Left ventricle myocardium superior (tissue), 1 donor: ENCODE data around the gene MTCL1. TPM values are rescaled to one million over a fixed set of nuclear protein-coding genes. Genes with fewer than 3 reads are reported as not detected.
A peak's percentile ranks its signal among the peaks of the same experiment; 100 is the strongest.

Experiments used
- ATAC-seq: fragments of 200-7000 bp; cut with Tn5 transposase; one replicate; pipeline ENCODE4 v1.9.1; 2020; ENCODE audit warnings: mild to moderate bottlenecking, moderate library complexity
- DNase-seq: peaks from one replicate; pipeline ENCODE4 v3.0.0-alpha.2; 2020
- intact Hi-C: fragments of 100-400 bp; cut with micrococcal nuclease; formaldehyde crosslinking; loops from one replicate; pipeline ENCODE4 v1.11.0; 2022
- total RNA-seq: library from RNA; stranded (reverse); fragmentation: NEBNext Ultra II Directional; extraction: Animal tissue kit (Norgen Biotek cat#: 25700); gene quantifications from one replicate; pipeline ENCODE4 v1.2.1, GENCODE V29; 2021
- donor health status: DM: no; HTN: yes; CAD: no; lungs with severe emphysema.

The MTCL1 gene
- total RNA-seq, 1 donor from 2014 or later = 6.7 TPM

GRCh38 chr18:8816816-8817215 lies 111.5 kb downstream of the MTCL1 start:
- DNase-seq (no peak), ATAC-seq (peak; percentile 96)
- intact Hi-C loops = no loop called here

DNA sequence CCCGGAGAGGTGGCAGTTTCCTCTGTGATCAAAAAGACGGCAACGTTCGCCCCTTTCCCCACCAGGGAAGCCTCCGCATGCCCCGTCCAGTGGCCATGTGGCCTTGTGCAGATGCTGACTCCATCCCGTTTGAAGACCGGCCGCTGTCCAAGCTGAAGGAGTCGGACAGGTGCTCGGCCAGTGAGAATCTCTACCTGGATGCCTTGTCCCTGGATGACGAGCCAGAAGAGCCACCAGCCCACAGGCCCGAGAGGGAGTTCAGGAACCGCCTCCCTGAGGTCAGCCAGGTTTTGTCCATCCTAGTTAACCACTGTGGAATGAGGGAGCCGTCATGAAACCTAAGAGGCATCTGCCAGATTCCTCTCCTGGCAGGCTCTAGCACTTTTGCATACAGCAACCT lies 113.6 kb downstream of the MTCL1 start:
- ATAC-seq (no peak), DNase-seq (no peak)

GRCh38 chr18:8820396-8821082 lies 115.2 kb downstream of the MTCL1 start:
- ATAC-seq (no peak), DNase-seq (no peak)
- intact Hi-C loops = no loop called here

More for the DNA sequence above, 113.6 kb downstream of the MTCL1 start:
- intact Hi-C loops = no loop called here

GRCh38 chr18:8821083-8821465 lies 115.7 kb downstream of the MTCL1 start:
- intact Hi-C loops = no loop called here
- DNase-seq = no peak
- no peak for ATAC-seq

DNA sequence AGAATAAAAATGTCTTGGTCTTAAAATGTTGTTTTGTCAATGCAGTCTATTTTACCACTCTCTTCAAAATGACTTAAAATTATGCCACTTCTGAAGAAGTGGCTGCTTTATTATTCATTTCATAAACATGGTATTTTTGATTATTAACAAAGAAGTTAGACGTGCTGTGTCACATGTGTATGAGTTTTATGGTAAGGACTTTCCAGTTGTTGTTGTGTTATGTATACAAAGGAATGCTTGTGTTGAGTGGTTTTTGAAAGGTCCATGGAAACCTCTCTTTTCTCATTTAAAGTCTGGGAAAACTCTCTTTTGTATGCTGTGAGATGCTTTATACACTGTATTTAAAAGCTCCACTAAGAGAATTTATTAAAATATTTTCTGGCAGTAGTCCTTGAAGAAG lies 116.2 kb downstream of the MTCL1 start:
- intact Hi-C loops = no loop called here
- no peak for DNase-seq
- ATAC-seq = no peak

GRCh38 chr18:8822643-8823042 lies 117.3 kb downstream of the MTCL1 start:
- intact Hi-C loops = no loop called here
- DNase-seq (no peak), ATAC-seq (no peak)

- intact Hi-C loops = no loop called here
- ATAC-seq (peak; percentile 36), DNase-seq (no peak)
Observed at GRCh38 chr18:8823530-8823929, 118.2 kb downstream of the MTCL1 start.

GRCh38 chr18:8824846-8825245 lies 119.5 kb downstream of the MTCL1 start:
- DNase-seq (no peak), ATAC-seq (no peak)
- intact Hi-C loops = no loop called here

DNA sequence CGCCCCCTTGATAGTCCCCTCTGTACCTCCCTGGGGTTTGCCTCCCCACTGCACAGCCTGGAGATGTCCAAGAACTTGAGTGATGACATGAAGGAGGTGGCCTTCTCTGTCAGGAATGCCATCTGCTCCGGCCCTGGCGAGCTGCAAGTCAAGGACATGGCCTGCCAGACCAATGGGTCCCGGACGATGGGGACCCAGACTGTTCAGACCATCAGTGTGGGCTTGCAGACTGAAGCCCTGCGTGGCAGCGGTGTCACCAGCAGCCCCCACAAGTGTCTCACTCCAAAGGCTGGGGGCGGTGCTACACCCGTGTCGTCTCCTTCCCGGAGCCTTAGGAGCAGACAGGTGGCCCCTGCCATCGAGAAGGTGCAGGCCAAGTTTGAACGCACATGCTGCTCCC lies 119.9 kb downstream of the MTCL1 start:
- no peak for ATAC-seq
- no peak for DNase-seq
- intact Hi-C loops = no loop called here

- intact Hi-C loops = no loop called here
- ATAC-seq (no peak), DNase-seq (no peak)
Observed at GRCh38 chr18:8825729-8826375, 120.5 kb downstream of the MTCL1 start.

- no peak for ATAC-seq
- no peak for DNase-seq
- intact Hi-C loops = no loop called here
Observed at GRCh38 chr18:8826514-8826913, 121.2 kb downstream of the MTCL1 start.

GRCh38 chr18:8826971-8827370 lies 121.6 kb downstream of the MTCL1 start:
- intact Hi-C loops = no loop called here
- ATAC-seq = no peak
- DNase-seq = no peak

- intact Hi-C loops = no loop called here
- no peak for DNase-seq
- peak; percentile 55 for ATAC-seq
Observed at GRCh38 chr18:8828300-8828699, 122.9 kb downstream of the MTCL1 start.

DNA sequence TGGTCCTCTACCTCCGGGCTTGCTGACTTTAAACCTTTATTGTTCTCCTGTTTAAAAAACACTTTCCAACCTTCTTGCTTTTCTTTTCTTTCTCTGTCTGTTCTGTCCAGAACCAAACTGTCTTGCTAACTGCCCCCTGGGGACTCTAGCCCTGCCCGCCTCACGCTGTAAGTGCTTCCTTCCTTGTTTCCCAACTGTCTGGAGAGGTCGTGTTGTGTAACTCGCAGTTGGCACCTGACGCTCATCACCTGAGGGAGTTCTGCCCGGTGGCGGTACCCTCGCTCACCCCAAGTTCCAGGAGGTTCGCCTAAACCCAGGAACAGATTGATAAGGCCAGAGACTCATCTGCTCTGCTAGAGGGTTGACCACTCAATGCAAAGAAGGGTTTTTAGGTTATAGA lies 123.4 kb downstream of the MTCL1 start:
- DNase-seq = no peak
- ATAC-seq = no peak
- intact Hi-C loops = no loop called here

DNA sequence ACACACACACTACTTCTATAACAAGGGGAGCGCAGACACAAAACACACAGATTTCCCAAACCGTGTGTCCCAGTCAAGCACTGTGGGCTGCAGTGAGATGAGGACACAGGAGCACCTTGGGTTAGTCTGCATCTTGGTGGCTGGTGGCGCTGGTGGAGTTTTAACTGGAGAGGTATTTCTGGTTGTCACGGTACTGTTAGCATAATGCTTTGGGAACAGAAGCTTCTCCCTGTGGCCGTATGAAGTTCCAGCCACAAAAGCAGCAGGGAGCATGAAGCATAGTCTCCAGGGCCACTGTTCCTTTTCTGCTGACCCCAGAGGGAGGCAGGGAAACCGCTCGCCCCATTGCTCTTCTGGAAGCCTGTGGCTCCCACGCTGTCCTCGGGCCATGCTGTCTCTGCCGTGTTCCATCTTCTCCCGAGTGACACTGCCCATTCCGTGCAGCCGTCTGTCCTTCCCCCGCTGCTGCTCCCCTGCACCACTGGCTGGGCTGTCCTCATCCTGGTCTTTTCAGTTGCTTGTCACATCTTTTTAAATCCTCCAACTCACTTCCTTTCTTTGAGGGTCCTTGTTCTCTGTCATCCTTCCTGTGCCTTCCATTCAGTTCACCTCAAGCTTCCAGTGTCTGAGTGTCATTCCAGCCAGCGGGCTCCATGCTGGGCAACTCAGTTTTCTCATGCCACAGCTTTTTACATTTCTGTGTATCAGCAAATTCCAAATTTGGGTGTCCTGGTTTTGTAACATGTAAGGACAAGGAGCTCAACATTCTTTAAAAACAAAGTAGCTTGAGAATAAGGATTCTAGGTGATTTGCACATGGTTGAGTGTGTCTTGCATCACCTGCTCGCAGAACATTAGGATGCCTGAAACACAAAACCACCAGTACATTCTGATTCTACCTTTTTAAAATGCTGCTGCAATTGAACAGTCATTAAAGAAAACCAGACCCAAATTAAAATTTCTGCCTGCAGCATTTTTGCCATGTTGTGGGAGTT lies 125.0 kb downstream of the MTCL1 start:
- intact Hi-C loops = no loop called here
- DNase-seq (no peak), ATAC-seq (no peak)

- intact Hi-C loops = no loop called here
- ATAC-seq = no peak
Observed at GRCh38 chr18:8831112-8831511, 125.8 kb downstream of the MTCL1 start.

GRCh38 chr18:8831531-8831930 lies 126.2 kb downstream of the MTCL1 start:
- DNase-seq (no peak), ATAC-seq (no peak)
- intact Hi-C loops = no loop called here

More at GRCh38 chr18:8831112-8831511, 125.8 kb downstream of the MTCL1 start:
- DNase-seq = no peak

GRCh38 chr18:8833480-8833879 lies 128.1 kb downstream of the MTCL1 start:
- ATAC-seq (no peak), DNase-seq (no peak)
- intact Hi-C loops = no loop called here

DNA sequence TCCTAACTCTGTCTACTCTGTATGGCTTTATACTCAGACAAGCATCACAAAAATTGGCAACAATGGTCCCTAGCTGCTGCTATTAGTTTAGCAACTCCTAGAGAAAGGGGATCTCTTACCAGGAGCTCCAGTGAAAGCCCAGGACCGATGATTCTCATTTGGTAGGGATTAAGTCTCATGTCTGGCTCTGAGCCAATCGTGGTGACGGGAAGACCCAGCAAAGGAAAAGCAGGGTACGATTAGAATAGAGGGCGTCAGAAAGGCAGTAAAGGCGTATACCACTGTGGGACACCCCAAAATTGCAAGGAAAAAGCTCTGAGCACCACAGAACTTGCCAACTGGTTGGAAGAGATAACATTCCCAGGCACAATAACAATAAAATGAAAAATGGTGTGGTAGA lies 129.5 kb downstream of the MTCL1 start:
- ATAC-seq = no peak
- no peak for DNase-seq
- intact Hi-C loops = no loop called here

GRCh38 chr18:8835521-8835953 lies 130.2 kb downstream of the MTCL1 start:
- no peak for DNase-seq
- peak; percentile 48 for ATAC-seq
- intact Hi-C loops = no loop called here
